NCI-H526 treated with DMSO at 0.1 percent for 48 hours (cell line): Measurements from ENCODE around the gene EYA2.

ENCODE experiments used
- DNase-seq: peaks from one replicate; lab custom pipeline; 2025; lab: John Stamatoyannopoulos, UW

Gene EYA2

DNA sequence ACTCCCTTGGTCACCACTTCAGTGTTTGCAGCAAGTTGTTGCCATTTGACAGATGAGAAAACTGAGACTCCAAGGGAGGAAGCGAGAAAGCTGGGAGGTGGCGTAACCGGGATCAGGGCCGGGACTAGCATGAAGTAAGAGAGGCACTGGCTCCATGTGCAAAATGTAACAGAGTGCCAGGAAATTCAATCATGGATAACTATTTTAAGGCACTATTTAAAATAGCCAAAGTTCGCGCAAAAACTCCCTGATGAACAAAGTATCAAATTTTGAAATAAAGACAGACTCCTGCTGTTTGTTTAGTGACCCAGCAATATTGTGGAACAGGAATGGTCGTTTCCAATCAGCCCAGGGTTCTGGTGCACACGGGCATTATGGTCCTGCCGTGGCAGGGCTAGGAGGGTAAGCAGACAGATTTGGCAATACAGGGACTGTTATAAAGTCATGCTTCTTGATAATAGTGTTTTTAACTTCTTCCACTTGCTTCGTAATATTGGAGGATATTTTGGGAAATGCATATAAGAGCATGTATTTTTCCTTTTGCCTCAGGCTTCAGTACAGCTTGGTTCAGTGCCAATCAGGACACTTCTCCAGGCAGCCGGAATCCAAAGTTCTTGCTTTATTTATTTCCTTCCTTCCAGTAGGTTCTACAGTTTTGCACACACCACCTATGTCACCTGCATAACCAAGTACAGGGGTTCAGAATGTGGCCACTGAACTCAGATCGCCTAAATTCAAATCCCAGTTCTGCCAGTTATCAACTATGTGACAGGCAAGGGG lies 141.6 kb downstream of the EYA2 start:
- no peak for DNase-seq

DNA sequence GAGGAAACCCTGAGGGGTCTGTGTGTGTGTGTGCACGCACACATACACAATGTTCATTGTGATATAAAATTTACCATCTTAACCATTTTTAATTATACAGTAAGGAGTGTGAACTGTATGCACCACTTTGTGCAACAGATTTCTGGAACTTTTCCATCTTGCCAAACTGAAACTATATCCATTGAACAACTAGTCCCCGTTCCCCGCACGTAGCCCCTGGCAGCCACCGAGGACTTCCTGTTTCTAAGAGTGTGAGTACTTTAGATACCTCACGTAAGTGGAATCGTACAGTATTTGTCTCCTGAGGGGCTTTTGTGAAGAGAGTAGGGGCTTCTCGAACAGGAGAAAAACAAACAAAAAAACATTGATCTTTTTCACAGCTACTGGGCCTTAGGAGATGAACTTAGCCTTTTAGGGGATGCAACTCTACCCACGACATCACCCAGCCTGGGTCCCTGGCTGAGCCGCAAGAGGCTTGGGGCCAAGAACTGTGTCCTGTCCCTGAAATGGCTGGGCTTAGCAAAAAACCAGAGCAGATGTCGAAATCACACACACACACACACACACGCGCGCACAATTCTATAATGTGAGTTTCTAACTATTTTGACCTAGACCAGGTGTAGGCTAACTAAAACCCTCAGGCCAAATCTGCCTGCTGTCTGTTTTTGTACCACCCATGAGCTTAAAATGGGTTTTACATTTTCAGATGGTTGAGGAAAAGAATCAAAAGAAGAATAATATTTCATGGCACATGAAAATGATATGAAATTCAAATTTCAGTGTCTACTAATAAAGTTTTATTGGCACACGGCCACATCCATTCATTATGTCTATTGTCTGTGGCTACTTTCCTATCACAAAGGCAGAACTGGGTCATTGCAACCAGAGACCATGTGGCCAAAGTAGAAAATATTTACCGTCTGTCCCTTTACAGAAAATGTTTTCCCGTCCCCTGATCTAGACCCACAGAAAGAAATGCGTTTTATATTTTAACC lies 144.2 kb downstream of the EYA2 start:
- no peak for DNase-seq

DNA sequence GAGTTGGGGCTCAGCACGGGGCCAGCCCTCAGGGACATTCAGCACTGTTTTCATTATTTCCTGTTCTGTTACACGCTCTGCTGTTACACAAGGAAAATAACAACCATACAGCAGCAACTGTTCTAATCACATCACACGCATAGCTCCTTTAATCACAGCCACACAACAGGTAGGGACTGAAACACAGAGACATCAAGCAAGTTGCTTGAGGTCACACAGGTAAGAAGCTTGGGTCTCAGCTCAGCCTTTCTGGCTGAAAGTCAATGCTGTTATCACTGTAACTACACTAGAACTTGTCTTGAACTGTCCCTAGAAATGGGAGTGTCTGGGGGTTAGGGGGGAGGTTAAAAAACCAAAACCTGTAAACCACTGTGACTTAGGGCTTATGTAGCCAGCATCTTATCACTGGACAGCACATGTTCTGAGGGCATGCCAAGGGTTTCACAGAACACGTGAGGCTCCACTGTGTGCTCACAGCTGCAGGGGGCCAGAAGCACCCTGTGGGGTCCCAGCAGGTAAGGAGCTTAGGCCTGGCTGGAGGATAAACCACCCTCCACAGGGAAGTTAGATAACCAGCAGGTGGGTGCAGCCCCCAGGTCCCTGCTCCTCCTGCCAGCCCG lies 146.0 kb downstream of the EYA2 start:
- DNase-seq: no peak

DNA sequence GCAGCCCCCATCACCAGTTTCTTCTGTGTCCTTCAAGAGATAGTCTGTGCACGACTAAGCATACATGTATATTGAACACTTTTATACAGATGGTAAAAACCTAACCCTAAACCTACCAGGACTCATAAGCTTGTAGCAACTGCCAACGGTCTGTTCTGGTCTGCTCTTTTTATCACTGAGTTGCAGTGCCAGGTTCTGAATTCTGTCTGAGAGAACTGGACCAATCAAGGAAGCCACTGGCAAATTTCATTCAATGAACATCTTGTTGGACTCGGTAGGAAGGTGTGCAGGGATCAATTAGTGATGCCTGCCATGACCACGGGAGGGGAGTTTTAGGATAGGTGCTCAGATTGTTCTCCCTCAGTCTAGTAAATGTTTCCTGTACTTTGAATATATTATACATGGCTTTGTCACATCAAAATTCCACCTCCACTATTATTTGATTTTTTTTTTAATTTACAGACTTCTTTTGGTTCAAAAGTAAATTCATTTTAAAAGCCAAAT lies 146.8 kb downstream of the EYA2 start:
- DNase-seq: no peak

DNA sequence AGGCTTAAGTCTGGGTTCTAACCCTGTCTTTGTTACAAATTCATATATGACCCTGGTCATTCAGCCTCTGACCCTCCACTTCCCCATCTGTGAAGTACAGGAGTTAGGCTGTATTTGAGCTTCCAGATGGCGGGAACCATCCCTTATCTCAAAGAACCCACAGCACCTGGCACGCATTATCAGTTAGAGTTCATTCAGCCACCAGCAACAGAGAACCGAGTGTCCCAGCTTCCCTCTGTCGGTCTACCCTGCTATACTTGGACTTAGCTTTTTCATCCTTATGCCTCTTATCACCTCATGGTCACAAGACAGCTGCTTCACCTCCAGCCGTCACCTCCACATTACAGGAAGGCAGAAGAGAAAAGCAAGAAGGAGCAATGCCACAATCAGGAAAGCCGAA lies 147.8 kb downstream of the EYA2 start:
- no peak for DNase-seq

DNA sequence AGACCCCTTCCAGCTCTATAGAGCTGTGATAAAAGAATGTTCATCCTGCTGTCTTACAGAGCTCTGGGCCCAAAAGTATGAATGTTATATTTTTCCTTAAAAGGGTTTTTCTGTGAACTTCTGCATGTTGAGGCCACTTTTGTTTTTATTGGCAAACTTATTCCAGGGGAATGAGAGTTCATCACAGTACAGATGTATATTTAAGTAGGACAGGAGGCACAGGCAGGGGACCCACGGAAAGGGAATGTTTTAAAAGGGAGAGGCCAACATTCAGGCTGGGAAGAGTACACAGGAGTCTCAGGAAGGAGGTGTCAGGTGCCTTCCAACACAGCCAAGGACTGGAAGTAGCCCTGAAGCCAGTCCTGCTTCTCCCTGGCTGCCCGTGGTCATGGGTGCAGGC lies 148.4 kb downstream of the EYA2 start:
- DNase-seq: no peak

DNA sequence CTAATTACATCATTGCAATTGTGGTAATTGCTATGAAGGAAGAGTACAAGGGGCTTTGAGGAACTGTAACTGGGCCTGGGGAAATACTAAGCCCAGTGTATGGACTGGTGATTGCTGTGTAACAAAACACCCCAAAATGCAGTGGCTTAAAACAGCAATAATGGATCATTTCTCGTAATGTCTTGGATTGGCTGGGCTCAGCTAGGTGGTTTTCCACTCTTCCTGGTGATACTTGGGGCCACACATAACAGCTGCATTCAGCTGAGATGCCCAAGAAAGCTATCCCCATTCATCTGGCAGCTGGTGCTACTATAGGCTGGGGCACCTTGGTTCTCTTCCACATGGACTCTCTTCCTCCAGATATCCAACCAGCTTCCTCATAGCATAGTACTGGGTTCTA lies 150.3 kb downstream of the EYA2 start:
- DNase-seq: no peak

DNA sequence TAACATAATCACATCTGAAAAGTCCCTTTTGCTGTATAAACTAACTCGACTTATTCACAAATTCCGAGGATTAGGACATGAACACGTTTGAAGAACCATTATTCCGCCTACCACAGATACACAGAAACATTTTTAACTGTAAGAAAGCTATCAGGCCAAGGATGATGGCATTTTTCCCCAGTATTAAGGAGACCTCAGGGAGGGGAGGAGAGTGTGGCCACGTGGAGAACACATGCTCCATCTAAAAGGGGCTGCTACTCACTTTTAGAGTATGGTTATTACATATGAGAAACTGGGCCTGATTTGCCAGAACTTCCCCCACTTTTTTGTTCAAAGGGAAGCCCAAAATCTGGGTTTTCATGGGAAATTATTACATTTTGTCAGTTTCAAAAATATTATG lies 153.4 kb downstream of the EYA2 start:
- DNase-seq: no peak

DNA sequence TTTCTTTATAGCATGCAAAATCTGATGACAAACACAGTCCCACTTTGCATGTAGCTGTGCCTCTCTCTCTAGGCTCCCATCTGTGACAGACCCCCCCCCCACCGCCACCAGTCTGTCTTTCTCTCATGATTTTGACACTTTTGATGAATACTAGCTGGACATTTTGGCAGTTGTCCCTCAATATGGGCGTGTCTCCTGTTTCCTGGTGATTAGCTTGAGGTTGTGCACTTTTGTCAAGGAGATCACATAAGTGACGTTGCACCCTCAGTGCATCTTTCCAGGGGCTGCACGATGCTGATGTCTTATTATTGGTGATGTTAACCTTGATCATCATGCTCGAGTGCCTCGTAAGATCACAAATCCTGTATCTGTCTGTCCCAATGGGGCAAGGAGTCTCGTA lies 155.1 kb downstream of the EYA2 start:
- DNase-seq: peak; percentile 36

DNA sequence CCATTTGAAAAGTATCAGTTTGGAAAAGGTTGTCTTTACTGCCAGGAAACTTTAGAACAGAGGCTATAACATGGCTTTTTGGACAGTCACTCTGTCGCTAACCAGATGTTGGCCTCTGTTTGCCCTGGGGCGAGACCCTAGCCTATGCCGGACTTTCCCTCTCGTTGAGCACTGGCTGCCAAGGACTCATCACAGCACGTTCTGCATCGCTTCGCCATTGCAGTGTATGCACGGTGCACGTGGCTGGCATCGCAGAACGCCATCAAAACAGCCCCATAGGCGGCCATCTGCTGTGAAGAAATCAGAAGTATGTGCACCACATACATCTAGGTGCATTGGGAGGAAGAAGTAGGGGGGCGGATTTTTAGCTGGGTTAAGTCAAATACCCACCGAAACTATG lies 156.4 kb downstream of the EYA2 start:
- DNase-seq: no peak

DNA sequence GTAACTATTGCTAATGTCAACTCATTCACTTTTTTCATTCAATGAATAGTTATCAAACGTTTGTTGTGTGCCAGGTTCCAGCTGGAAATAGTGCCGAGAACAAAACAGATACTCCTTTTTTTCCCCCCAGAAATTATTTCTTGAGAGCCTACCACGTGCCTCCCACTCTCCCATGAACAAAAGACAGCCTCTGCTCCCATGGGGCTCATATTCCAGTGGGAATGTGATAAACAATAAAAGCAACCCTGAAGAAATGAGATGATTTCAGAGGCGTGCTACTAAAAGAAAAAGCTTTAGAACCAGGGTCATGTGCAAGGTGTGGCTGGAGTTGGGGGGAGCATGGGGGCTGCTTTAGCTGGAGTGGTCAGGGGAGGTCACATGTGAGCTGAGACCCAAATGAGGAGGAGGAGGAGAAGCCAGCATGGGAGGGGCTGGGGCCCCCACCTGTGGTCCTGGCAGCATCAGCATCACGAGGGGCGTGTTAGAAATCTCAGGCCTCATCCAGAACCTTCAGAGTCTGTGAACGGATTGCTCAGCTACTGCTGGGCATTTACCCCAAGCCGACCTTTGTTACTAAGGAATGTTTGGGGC lies 157.4 kb downstream of the EYA2 start:
- DNase-seq: no peak

DNA sequence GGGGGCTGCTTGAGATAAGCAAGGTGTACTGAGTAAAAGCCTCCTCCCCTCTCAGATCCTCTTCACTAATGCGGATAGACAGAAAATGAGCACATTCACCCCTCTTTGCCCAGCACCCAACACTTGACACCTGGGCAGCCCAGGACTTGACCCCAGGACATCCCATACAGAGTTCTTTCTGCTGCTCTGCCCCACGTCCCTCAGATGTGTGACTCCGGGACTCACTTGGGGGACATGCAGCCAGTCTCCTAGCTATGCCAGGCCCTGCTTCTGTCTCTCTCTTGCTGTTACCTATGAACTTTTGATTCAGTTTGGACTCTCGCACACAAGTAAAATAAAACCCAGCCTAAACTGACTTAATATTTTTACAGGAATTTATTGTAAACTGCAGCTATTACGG lies 159.9 kb downstream of the EYA2 start:
- DNase-seq: no peak

DNA sequence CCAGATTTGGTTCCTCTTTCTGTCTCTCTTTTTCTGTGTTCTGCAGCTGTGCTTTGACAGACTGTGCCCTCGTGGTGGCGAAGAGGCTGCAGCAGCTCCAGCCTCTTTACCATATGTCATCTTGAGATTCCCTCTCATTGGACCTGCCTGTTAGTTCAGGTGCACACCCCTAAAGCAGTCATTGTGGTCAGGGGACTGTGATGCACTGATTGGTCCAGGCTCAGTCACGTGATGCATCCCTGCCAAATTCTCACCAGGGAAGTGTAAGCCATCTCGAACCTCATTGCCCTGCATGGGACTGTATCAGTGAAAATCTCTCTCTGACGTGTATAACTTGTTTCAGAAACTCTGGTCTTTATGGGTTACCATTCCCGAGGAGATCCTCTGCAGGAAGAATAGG lies 160.3 kb downstream of the EYA2 start:
- no peak for DNase-seq

DNA sequence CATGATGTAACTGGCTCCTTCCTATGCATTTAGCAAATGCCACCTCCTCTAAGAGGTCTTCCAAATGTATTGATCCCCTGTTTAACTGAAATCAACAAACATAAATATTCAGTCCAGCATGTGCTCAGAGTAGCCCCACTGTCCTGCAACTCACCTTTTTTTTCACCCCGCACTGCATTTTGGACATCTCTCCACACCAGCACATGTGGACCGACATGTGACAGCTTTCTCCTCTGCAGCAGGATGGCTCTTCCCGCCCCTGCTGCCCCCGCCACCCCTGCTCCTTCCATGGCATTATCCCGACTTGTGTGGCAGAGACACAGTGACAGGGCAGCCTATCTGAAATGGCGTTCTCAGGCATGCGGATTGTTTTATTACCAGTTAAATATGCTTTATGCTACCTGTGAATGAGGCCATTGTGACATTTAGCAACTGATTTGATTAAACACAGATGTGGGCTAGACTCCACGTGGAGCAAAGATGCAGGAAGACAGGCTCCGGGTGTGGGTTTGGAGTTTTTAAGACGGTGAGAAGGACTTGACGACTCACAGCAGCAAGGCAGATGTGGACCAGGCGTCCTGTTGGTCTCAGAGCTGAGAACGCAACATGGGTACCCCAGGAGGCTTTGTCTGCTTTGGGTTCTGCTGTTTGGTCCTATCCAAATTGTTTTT lies 161.2 kb downstream of the EYA2 start:
- DNase-seq: peak; percentile 52

DNA sequence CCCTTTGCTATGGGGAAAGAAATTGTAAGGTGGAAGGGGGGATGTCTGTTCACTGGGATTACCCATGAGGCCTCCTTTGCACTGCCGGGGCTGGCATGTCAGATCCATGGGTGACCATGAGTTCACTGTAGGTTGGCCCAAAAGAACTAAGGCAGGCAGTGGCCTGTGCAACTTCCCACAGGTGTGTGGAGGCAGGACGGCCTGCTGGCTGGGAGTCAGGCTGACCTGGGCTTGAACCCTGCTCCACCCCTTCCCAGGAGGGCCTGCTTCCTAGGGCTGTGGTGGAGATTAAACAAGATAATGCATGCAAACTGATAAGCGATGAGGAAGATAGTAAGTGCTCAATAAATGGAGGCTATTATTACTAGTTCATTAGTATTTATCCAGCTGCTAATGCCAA lies 163.0 kb downstream of the EYA2 start:
- DNase-seq: no peak

DNA sequence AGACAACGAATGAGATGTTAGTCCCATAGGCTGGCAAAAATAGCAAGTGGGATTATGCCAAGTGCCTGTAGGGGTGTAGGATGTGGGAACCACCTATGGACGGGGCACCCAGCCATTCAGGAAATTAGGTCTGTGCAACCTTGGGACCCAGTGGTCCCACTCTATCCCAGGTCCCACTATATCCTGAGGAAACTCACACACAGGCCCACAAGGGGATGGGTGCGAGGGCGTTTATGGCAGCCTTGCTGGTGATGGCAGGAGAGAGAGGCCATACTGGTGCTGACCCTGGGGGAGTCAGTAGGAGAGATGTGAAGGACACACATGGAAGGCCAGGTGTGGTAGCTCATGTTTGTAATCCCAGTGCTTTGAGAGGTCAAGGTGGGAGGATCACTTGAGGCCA lies 163.6 kb downstream of the EYA2 start:
- no peak for DNase-seq

DNA sequence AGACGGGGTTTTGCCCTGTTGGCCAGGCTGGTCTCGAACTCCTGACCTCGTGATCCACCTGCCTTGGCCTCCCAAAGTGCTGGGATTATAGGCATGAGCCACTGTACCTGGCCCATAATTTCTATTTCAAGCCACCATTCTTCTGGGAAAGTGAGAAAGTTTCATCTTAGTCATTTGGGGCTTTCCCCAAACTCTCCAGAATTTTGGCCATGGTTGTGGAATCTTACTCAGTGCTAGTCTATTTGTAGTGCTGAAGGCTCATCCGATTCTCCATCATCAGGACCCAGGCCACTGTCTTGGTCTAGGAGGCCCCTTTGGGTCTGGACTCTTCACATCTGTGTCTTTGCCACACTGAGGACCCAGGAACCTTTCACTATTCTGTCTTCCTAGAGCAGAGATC lies 164.9 kb downstream of the EYA2 start:
- DNase-seq: no peak

DNA sequence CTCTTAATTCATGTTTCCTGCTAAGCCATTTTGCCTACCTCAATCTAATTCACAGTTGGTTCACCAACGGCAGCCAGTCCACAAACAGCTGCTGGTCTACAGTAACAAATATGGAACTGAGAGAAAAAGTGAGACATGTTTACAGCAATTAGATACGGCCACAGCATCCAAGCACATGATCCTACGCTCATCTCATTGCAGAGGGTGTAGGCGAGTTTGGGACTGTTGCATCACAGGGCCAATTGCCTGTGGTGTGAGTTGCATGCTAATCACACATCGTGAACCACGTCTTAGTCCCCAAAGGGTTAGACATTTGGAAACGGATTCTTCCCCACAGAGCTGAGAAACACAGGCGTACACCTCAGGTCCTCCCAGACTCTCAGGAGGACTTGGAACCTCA lies 166.9 kb downstream of the EYA2 start:
- no peak for DNase-seq

DNA sequence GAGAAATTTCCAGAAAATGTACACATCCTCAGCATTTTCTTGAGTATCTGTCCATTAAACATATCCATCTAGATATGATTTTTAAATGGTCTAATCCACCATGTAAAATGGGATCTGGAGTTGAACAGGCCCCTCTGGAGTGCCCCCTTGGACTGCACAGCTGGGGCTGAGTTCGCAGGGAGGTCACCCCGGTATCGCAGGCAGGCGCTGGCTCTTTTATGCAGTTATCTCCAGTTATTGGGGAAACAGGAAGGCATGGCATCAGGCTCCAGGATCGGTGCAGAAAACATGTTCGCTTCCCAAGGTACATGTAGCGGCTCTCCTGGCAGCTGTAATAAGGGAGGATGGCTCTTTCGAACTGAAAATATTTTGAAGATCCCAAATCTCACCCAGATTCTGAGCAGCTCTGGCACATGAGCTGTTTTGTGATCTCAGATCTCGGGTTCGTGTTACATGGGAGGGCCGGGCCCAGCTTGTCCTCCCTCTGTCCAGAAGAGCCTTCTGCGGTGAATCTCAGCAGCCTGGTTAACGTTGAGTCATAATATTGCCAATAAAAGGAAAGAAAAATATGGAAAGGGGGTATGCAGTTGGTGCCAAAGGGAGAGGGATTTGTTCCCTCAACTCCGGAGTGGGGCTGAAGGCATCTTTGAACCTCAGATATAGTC lies 167.7 kb downstream of the EYA2 start:
- no peak for DNase-seq

DNA sequence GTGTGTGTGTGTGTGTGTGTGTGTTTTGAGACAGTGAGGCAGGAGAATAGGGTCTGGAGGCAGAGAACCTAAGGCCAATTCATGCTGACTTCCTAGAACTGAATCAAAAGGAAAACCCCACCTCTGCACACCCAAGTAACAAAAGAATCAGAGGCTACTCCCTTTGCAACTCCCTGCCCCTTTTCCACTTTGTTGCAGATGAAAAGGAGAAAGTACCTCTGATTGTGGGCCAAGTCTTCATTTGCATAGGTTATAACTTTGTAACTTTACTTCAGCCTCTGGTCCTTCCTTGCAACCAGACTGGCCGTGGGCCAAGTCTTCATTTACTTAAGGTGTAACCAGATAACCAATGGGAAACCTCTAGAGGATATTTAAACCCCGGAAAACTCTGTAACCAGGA lies 168.8 kb downstream of the EYA2 start:
- no peak for DNase-seq

DNA sequence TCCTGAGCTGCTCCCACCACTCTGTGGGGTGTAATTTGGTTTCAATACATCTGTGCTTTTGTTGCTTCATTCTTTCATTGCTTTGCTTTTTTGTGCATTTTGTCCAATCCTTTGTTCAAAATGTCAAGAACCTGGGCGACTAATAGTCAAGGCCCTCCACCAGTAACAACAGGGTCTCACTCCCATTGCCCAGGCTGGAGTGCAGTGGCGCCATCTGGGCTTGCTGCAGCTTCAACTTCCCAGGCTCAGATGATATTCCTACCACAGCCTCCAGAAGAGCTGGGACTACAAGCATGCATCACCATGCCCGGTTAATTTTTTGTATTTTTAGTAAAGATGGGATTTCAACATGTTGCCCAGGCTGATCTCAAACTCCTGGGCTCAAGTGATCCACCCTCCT lies 169.2 kb downstream of the EYA2 start:
- no peak for DNase-seq
